NCI-H2081 (cell line): ENCODE measurements around the gene PRDM7.
A peak's percentile ranks its signal among the peaks of the same experiment; 100 is the strongest.
"Not testable (repeated sequence)": the region's sequence is repeated elsewhere in the genome, so short reads cannot be mapped to it uniquely, and the experiment has no call there.

Source experiments
- DNase-seq, 2 experiments: peaks; one replicate each; lab custom pipeline; 2025; lab: John Stamatoyannopoulos, UW

PRDM7 gene

DNA sequence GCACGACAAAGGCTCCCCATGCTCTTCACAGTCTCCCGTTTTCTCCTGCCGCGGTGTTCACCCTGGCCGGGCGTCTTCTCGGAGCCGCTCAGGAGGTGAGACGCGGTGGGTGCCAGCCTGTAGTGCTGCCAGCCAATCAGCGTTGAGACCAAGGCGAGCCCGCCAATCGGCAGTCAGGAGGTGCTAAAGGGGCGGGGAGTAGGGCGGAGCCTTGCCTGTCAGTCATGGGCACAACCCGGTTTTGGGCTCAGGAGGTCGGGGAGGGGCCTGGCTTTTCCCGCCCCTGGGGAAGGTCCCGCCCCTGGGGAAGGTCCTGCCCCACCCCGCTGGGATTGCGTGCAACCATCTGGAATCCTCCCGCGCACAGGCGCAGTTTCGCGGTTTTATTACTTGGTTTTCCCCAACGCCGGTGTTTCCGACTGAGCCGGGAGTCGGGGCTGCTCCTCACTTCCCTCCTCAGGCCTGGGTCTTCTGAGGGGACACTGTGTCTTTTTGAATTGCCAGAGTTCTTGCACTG lies at the start of gene PRDM7:
Gene PRDM7, minus strand, starts transcription at position 92 of the 517 bp plus-strand sequence. CDS start 1,421 bp downstream, outside the sequence.
- peak; percentile 94 to 95 for DNase-seq

GRCh38 chr16:90121846-90122245 lies 44.7 kb upstream of the PRDM7 start:
- DNase-seq, result not testable (repeated sequence)

DNA sequence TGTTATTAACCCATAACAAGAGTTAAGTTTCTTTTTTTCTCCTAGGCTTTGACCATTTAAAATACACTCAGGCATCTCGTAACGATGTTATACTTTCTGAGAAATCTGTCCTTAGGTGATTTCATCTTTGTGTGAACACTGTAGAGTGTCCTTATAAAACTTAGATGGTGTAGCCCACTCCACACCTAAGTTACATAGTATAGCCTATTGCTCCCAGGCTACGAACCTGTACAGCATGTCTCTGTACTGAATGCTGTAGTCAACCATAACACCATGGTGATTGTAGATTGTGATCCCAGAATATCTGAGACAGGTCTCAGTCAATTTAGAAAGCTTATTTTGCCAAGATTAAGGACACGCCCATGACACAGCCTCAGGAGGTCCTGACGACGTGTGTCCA lies 30.5 kb upstream of the PRDM7 start:
- DNase-seq, result not testable (repeated sequence)

GRCh38 chr16:90107060-90107459 lies 29.9 kb upstream of the PRDM7 start:
- DNase-seq, result not testable (repeated sequence)

DNA sequence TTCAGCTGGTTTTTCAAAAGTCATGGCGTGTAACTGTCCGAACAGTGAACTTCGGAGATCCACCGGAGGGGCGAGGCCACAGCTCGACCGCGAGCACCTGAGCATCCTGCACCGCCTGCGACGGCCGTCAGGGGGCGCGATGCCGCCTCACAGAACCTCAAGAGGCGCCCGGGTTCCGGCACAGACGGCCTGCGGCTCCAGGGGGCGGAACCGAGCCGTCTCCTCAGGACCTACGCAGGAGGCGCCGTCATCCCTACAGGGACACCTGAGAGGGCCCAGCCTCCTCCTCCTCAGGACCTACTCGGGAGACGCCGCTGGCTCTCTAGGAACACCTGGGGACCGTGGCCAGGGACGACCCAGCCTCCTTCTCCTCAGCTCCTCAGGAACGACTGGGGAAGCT lies 29.1 kb upstream of the PRDM7 start:
- DNase-seq, result not testable (repeated sequence)

DNA sequence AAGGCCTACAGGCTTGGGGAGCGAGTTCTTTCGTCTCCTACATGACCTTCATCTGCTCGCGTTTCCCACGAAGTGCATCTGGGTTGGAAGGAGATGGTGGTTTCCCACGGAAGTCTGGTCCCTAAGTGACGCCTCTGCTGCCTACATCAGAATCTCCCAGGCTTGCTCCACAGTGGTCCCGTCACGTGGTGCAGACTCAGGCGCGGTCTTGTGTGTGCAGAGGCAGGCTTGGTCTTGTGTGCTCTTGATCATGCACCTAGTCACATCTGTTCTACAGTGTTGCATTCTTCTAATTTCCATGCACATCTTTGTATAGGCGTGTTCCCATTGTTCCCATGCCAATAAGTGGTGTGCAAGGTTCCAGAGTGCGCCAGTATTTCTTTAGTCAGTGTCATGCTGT lies 27.6 kb upstream of the PRDM7 start:
- not testable (repeated sequence) for DNase-seq

GRCh38 chr16:90102086-90102884 lies 25.2 kb upstream of the PRDM7 start:
- not testable (repeated sequence) for DNase-seq

DNA sequence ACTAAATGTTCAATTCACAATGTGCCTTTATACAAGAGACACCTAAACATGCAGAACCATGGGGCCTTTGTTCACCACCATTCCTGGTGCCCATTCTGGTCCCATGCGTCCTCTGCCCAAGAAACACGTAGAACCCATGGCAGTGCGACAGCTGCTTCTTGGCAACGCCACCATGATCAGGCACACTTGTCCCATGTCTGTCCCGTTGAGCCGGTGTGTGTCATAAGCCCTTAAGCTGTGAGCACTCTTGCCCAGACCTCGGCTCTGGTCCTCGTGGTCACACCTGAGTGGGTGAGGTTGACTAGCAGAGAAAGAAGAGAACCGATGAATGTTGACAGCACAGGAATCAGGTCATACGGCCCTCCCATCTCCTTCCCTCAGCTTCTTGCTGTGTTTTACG lies 24.2 kb upstream of the PRDM7 start:
- not testable (repeated sequence) for DNase-seq

- DNase-seq, result not testable (repeated sequence)
These were observed 23.7 kb upstream of the PRDM7 start for GRCh38 chr16:90100790-90101189.

GRCh38 chr16:90100229-90100628 lies 23.1 kb upstream of the PRDM7 start:
- not testable (repeated sequence) for DNase-seq

DNA sequence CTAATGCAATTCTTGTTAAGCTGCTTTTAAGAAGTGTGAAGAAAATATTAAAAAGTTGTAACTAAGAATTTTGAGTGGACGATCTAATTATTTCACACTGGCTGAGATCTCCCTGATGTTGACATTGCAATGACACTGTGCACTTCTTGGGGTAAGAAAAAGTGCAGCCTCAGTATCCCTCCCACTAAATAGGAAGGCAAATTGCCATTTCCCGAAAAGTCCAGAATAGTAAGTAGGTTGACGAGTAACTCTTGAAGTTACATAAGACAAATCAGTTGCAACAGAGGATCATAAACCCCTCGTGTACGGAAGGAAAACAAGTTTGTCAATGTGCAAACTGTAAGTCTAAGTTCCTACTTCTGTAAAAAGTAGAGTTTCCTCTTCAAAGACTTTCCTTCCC lies 21.8 kb upstream of the PRDM7 start:
- not testable (repeated sequence) for DNase-seq

DNA sequence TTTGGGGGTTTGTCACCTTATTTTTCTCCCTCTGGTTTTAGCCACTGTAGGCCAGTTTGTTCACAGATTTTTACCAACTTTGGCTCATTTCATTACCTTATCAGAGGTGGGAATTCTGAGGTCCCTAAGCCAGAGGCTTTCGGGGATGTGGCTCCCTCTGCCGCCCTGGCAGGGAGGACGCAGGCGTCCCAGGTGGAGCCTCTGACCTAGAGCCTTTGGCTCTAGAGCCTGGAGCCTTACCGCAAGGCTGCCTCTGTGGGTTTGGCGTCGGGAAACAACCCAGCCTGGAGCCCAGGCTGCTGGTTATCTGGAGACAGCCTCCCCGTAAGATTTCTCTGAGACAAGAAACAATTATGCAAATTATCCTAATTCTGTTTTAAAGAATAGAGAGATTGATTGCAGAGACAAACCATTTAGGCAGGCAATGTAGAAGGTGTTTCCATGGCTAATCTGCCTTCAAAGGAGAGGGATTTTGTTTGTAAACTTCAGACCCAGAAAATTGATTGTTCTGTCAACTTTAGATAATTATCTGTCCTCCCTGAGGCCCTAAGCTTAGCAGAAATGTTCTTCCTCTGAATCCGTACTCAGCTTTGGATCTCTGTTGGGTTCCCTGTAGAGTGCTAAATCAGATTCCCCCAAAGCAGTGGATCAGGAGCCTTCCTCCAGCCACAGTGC lies 20.0 kb upstream of the PRDM7 start:
- not testable (repeated sequence) for DNase-seq

GRCh38 chr16:90094791-90095190 lies 17.7 kb upstream of the PRDM7 start:
- DNase-seq, result not testable (repeated sequence)

GRCh38 chr16:90094296-90094695 lies 17.2 kb upstream of the PRDM7 start:
- not testable (repeated sequence) for DNase-seq

DNA sequence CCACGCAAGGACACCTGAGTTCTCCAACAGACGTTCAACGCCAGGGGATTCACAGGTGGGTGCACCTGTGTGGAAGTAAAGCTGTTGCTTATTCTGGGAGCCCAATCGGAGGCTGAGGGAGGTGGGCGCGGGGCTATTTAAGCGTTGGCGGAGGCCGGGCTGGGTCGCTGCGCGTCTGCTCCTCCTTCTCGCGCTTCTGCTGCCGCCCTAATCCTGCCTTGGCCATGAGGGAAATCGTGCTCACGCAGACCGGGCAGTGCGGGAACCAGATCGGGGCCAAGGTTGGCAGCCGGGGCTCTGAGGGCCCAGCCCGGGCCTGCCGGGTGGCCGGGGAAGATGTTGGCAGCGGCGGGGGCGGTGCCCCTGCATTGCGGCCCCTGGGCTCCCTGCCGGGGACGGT lies 16.7 kb upstream of the PRDM7 start:
- DNase-seq, result not testable (repeated sequence)

DNA sequence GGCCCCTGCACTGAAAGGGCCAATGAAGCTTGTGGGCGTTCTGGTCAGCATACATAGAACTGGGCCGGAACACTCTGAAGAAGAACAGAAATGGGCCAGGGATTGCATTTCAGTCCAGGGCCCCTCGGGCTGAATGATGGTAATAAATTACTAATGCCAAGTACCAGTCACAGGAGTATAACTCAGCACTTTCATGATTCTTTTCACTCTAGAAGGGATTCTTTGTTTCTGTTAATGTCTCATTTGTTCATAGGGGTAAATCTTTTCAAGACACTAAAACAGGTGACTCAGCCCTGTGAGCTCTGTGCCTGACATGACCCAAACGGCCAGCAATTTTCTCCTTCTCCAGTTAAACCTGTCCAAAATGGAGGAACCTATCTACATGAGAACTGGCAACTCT lies 15.7 kb upstream of the PRDM7 start:
- DNase-seq, result not testable (repeated sequence)

- DNase-seq, result no peak
These were observed 7.3 kb upstream of the PRDM7 start for GRCh38 chr16:90084215-90084950.

- no peak for DNase-seq
These were observed 6.0 kb upstream of the PRDM7 start for GRCh38 chr16:90083139-90083538.

DNA sequence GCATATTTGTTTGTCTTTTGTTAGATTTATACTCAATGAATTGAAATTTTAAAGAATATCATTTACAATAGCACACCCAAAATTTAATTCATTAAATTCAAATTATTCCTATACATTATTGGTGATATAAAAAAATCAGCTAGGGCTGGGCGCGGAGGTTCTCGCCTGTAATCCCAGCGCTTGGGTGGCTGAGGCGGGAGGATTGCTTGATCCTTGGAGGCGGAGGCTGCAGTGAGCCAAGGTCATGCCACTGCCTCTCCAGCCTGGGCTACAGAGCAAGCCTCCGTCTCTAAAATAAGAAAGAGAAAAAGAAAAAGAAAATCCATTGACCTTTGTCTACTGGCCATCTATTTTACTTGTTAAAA lies 4.5 kb upstream of the PRDM7 start:
- no peak for DNase-seq

GRCh38 chr16:90078579-90078895 lies 1.4 kb upstream of the PRDM7 start:
- peak in 1 of 2 experiments; percentile 10 for DNase-seq

DNA sequence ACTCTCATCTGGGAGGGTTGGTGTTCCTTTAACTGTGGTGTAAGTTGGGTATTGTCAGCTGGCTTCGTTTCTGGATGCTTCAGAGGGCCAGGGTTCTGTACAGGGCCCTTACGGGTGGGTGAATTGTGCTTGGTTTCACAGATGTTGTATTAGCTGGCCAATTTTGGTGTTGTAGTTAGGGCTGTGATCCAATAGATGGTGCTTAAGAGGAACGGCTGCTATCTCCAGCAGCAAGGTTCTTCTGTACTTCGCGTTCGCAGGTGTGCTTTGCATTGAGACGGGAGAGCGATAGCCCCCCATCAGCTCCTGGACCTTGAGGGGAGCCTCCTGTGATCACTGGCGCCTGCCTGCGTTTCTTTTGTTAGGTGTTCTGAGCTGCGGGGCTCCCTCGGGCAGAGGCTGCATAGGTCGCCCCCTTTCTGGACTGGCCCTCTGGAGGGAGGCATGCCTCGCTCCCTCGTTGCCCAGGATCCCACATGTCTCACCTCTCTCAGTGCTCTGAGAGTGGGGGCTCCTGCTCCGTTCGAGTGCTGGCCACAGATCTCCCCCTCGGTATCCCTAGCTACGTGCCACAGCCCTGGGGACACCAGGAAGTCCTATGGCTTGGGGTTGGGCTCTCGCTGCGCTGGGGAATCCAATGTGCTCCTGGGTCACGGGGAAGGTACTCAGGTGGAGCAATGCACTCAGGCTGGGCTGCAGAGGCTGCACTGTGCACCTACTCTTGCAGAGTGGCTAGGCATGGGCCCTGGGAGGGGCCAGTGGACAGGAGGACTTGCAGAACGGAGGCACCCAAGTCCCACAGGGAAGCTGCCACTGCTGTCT lies 837 bp upstream of the PRDM7 start:
- DNase-seq, result peak; percentile 19 to 32
